GM19328 (cell line): ENCODE measurements around the gene UGGT2.
"Not testable (repeated sequence)": the region's sequence is repeated elsewhere in the genome, so short reads cannot be mapped to it uniquely, and the experiment has no call there.

Experiments used
- ATAC-seq: cut with Tn5 transposase; IDR thresholded peaks from one replicate; pipeline ENCODE4 v1.9.1; 2021; ENCODE audit warnings: mild to moderate bottlenecking, moderate library complexity; ENCODE audit not compliant: unreplicated experiment

The UGGT2 gene

DNA sequence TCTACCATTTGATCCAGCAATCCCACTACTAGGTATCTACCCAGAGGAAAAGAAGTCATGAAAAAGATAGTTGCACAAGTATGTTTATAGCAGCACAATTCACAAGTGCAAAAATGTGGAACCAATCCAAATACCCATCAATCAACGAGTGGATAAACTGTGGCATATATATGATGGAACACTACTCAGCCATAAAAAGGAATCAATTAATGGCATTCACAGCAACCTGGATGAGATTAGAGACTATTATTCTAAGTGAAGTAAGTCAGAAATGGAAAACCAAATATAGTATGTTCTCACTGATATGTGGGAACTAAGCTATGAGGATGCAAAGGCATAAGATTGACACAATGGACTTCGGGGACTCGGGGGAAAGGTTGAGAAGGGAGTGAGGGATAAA, 1.3 kb downstream of the UGGT2 start:
- ATAC-seq = not testable (repeated sequence)

DNA sequence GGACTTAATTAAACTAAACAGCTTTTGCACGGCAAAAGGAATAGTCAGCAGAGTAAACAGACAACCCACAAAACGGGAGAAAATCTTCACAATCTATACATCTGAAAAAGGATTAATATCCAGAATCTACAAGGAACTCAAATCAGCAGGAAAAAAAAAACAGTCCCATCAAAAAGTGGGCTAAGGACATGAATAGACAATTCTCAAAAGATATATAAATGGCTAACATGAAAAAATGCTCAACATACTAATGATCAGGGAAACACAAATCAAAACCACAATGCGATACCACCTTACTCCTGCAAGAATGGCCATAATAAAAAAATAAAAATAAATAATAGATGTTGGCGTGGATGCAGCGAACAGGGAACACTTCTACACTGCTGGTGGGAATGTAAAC, 1.7 kb downstream of the UGGT2 start:
- ATAC-seq = not testable (repeated sequence)

- ATAC-seq = not testable (repeated sequence)
These were observed 2.2 kb downstream of the UGGT2 start for GRCh38 chr13:96050955-96051354.

- ATAC-seq = not testable (repeated sequence)
These were observed 6.6 kb downstream of the UGGT2 start for GRCh38 chr13:96046449-96047126.

DNA sequence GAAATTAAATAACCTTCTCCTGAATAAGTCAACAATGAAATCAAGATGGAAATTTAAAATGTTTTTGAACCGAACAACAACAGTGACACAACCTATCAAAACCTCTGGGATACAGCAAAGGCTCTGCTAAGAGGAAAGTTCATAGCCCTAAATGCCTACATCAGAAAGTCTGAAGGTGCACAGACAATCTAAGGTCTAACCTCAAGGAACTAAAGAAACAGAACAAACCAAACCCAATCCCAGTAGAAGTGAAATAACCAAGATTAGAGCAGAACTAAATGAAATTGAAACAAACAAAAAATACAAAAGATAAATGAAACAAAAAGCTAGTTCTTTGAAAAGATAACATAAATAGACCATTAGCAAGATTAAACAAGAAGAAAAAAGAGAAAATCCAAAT, 9.0 kb downstream of the UGGT2 start:
- no peak for ATAC-seq

DNA sequence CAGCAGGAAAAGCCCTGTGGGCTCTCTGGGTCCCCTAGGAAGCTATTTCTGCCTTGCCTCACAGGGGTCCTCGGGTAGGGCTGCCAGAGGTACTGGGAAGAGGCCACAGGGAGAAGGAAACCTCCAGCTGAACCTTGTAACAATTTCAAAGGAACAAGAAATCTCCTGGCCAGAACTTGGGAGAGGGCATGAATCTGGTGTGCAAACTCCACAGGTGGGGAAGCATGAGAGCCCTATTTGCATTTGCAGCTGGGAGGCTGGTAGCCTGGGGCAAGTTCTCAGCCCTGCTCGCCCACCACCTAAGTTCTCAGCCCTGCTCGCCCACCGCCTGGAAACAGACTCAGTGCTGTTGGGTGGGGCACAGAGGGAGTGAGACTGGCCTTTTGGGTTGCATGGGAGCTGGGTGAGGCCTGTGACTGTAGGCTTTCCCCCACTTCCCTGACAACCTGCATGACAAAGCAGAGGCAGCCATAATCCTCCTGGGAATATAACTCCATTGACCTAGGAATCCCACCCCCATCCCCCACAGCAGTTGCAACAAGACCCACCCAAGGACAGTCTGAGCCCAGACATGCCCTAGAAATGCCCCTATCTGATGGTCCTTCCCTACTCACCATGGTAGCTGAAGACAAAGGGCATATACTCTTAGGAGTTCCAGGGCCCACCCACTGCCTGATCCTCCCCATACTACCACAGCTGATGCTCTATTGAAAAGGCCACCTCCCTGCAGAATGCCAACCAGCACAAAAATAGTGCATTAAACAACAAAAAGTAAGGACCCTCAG, 11.7 kb downstream of the UGGT2 start:
- ATAC-seq = no peak

- ATAC-seq = no peak
These were observed 16.7 kb downstream of the UGGT2 start for GRCh38 chr13:96036515-96036914.

GRCh38 chr13:96034662-96035061, 18.5 kb downstream of the UGGT2 start:
- ATAC-seq = no peak

GRCh38 chr13:96033220-96034015, 19.8 kb downstream of the UGGT2 start:
- no peak for ATAC-seq

- no peak for ATAC-seq
These were observed 20.5 kb downstream of the UGGT2 start for GRCh38 chr13:96032717-96033116.

DNA sequence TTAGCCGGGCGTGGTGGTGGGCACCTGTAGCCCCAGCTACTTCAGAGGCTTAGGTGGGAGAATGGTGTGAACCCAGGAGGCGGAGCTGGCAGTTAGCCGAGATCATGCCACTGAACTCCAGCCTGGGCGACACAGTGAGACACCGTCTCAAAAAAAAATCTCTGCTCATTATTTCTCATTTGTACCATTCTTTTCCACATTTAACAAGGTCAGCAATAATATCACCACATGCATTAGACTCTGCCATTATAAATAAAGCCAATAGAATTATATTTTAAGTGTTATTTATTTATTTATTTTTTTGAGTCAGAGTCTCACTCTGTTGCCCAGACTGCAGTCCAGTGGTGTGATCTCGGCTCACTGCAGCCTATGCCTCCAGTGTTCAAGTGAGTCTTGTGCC, 24.2 kb downstream of the UGGT2 start:
- ATAC-seq = no peak

DNA sequence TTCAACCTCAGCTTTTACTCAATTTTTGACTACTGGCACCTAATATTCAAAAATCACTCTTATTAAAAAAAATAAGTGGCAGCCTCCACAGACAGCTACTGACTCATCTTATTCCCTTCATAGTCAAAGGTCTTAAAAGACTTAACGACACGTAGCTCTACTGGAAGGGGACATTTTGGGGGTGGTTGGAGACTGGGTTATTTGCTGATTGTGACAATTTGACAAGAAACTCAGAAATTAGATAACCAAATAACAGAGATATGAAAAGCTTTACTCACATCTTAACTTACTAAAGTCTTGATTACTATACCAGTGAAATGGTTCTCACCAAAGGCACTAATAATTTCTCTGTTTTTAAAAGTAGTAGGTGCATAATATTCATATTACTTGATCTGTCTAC, 25.7 kb downstream of the UGGT2 start:
- ATAC-seq = no peak

- no peak for ATAC-seq
These were observed 27.9 kb downstream of the UGGT2 start for GRCh38 chr13:96025283-96025682.

GRCh38 chr13:96020931-96021330, 32.3 kb downstream of the UGGT2 start:
- ATAC-seq = no peak

GRCh38 chr13:96020155-96020575, 33.0 kb downstream of the UGGT2 start:
- ATAC-seq = peak; percentile 90

GRCh38 chr13:96018135-96018534, 35.1 kb downstream of the UGGT2 start:
- ATAC-seq = no peak

DNA sequence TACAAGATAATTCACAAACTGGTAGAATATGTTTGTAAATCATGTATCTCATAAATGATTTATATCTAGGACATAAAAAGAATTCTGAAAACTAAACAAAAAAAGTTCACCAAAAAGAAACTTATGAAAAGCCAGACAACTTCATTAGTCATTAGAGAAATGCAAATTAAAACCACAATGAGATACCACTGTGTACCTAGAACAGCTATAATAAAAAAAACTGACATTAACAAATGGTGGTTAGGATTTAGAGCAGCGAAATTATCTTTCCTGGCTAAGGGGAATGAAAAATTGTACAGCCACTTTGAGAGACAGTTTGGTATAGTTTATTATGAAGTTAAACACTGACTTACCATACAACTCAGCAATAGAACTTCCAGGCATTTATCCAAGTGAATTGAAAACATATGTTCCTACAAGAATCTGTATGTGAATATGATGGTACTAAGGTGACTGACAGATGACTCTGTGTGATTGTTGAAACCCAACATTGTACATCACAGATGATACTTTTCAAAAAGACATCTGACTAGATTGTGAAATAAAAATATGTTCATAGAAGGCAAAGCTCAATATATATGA, 41.8 kb downstream of the UGGT2 start:
- no peak for ATAC-seq

DNA sequence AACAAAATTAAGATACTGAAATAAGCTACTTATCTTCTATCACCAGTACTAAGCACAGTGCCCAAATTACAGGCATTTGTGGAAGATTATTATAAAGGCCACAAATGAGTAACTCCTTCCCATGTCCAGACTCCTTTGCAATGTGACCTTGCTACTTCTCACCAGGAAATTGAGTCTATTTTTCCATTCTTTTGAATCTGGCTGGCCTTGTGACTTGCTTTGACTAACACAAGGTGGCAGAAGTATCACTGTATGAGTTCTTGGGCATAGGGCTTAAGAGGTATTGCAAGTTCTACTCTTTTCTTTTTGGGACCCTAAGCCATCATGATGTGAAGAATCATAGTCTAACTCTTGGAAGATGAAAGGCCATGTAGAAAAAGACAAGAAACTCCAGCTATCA, 49.9 kb downstream of the UGGT2 start:
- no peak for ATAC-seq

DNA sequence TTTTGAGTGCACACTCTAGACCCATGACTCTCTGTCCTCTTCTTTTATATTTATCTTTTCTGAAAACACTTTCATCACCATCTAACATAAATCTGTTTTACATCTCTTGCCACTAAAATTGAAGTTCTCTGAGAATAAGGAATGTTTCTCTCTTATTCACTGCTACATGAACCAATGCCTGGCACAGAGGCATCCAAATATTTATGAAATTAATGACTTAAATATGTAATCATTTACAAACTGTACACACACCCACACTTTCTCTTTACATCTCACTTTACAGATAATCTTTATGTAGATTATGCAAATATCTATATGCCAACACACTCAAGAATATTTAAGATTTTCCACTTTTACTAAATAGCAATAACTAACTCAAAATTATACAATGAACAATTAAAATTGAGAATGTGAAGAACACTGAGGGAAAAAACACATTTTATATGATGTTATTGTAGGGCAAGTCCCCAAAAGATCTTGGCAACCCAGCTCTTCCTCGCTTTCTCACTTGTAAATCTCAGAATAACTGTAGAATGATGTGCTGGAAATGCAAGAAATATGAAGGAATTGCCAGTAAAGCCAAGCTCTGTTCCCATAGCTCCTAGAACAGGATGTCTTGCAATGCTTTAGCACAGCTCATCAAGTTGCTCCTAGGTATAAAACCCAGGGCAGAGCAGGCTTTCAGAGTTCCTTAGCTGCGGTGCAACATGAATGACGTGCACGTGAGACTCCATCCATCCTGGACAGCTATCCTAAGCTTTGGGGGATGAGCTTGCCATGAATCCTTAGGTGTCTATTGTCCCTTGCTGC, 50.7 kb downstream of the UGGT2 start:
- ATAC-seq = no peak

DNA sequence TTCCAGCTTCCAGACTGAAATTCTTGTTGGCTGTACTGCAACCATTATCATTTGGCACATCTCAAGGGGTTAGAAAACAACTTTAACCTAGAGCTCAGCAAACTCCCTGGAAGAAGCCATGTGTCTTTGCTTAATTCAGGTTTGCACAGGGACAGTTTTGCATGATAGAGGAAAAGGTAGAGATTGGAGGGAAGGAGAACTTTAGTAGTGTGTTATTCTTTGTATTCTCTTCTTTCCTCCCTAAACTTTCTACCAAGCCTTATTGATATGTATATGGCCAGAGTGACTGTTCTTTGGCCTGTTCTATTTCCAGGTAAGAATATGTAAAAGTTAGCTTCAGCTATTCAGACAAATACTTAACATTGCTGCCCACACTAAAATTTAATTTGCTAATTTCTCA, 53.1 kb downstream of the UGGT2 start:
- ATAC-seq = no peak
